Measurements from ENCODE around the gene RBMX.
"Not testable (repeated sequence)": the region's sequence is repeated elsewhere in the genome, so short reads cannot be mapped to it uniquely, and the experiment has no call there.

Gene RBMX

GRCh38 chrX:136880452-136881013, at the start of gene RBMX:
Gene RBMX, minus strand, starts transcription at chrX:136880725. Its CDS starts 1,298 bp downstream, at chrX:136879427.
- peak; percentile 85 for DNase-seq

DNA sequence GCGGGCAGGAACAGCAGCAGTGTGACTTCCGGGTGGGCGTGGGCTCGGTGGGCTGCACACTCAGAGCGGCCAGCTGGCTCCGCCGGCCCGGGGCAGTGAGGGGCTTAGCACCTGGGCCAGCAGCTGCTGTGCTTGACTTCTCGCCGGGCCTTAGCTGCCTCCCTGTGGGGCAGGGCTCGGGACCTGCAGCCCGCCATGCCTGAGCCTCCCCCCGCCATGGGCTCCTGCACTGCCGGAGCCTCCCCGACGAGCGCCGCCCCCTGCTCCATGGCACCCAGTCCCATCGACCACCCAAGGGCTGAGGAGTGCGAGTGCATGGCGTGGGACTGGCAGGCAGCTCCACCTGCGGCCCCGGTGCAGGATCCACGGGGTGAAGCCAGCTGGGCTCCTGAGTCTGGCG, 40.9 kb upstream of the RBMX start:
- DNase-seq, result not testable (repeated sequence)

- no peak for DNase-seq
Measured at GRCh38 chrX:136920001-136920400, 39.5 kb upstream of the RBMX start.

- DNase-seq, result no peak
Measured at GRCh38 chrX:136916827-136917226, 36.3 kb upstream of the RBMX start.

DNA sequence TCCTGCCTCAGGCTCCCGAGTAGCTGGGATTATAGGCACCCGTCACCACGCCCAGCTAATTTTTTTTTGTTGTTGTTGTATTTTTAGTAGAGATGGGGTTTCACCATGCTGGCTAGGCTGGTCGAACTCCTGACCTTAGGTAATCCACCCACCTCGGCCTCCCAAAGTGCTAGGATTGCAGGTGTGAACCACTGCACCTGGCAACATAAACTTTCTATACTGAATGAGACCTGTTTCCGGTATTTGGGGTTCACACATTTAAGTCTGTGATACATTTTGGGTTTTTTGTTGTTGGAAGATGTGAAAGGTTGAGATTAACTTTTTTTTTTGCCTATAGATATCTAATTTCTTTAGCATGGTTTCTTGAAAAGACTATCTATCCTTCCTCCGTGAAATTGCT, 31.1 kb upstream of the RBMX start:
- not testable (repeated sequence) for DNase-seq

DNA sequence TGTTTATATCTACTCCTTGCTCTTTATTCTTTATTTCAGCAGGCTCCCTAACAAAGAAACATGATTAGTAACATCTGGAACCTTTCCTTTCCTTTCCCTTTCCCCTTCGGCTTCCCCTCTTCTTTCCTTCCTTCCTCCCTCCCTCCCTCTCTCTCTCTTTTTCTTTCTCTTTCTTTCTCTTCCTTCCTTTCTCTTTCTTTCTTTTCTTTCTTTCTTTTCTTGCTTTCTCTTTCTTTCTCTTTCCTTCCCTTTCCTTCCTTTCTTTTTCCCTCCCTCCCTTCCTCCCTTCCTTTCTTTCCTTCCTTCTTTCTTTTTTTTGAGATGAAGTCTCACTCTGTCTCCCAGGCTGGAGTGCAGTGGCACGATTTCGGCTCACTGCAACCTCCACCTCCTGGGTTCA, 30.7 kb upstream of the RBMX start:
- no peak for DNase-seq

GRCh38 chrX:136910565-136911035, 30.1 kb upstream of the RBMX start:
- no peak for DNase-seq

DNA sequence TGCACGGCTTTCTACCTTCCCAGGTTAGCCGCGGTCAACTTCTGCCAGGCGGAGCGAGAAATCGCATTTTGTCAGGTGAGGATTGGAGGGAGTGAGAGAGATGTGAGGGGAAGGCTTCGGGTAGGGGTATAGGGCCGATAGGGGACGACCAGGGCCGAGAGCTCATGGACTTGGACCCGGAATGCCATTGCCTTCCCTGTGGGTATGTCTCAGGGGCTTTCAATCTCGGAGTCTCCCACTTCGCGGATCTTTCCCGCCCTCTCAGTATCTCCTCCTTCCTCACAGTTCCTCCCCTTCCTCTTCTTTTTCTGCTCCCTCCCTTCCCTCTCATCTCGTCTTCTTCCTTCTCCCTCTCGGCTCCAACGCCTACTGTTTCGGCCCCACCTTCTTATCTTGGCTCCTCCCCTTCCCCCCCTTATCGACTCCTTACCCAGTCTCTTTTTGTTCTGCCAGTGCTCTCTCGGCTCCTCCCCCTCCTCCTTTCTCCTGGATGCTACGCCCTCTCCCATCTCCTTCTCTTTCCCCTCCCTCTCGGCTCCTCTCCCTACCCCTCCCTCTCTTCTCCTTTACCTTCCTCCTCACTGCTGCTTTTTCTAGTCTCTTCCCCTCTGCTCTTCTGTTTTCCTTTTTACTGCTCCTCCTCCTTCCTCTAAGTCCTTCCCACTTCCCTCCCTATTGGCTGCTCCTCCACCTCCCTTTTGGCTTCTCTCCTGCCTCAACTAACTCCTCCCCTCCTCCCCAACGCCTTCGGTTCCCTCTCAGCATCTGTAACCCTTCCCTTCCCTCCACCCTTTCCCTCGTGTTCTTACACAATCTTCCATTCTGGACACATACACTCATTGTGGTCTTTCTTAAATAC, 29.4 kb upstream of the RBMX start:
- peak; percentile 58 for DNase-seq

DNA sequence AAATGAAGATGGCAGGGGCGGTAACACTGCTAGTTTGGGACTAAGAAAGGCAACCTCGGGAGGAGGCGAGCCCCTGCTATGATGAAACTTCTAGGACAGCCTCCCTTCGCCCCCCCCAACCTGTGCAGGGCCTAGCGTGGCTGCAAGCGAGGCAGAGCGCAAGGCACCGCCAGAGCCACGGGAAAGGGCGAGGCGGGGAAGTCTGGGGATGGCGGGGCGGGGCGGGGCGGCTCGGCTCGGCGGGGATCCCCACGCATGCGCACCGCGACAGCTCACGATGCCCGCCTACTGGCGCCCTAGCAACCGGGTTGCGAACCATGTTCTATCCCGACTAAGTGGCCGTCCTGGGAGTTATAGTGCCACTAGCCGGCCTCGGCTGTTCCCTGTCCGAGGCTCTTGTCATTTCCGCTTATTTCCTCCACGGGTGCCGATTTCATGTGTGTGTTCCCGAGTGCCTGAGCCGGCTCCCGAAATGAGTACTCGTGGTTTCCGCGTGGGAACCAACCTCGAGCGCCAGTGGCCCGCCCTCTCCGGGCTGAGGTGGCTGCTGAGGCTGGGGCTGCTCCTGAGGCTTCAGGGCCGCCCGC, 28.7 kb upstream of the RBMX start:
- peak; percentile 74 for DNase-seq

GRCh38 chrX:136907621-136908020, 27.1 kb upstream of the RBMX start:
- no peak for DNase-seq

GRCh38 chrX:136906921-136907510, 26.5 kb upstream of the RBMX start:
- DNase-seq, result no peak

GRCh38 chrX:136904067-136904466, 23.5 kb upstream of the RBMX start:
- not testable (repeated sequence) for DNase-seq

GRCh38 chrX:136900071-136900470, 19.5 kb upstream of the RBMX start:
- DNase-seq, result not testable (repeated sequence)

DNA sequence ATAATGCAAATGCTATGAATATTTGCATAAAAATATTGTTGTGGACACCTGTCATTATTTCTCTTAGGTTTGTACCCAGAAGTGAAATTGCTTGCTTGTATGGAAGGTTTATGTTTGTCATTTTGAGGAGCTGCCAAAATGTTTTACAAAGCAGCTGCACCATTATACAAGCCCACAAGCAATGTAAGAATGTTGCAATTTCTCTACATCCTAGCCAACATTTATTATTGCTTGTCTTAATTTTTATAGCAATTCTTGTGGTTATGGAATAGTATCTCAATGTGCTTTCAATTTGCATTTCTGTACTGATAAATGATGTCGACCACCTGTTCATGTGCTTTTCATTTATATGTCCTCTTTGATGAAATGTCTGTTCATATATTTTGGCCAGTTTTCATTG, 18.7 kb upstream of the RBMX start:
- DNase-seq, result no peak

DNA sequence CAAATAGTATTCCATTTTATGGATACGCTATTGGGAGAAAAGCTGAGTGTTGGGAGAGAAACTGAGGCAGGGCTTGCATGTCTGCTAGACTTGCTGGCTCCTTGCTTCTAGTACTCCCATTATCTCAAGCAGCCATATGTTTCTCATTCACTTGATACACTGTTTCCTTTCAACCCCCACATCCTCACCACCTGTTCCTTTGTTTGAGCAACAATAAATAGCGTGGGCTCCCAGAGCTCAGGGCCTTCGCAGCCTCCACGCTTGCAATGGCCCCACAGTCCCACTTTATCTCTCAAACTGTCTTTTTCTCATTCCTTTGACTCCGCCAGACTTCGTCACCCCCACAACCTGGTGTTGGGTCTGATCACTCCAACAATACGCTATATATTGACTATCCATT, 18.2 kb upstream of the RBMX start:
- DNase-seq, result not testable (repeated sequence)

DNA sequence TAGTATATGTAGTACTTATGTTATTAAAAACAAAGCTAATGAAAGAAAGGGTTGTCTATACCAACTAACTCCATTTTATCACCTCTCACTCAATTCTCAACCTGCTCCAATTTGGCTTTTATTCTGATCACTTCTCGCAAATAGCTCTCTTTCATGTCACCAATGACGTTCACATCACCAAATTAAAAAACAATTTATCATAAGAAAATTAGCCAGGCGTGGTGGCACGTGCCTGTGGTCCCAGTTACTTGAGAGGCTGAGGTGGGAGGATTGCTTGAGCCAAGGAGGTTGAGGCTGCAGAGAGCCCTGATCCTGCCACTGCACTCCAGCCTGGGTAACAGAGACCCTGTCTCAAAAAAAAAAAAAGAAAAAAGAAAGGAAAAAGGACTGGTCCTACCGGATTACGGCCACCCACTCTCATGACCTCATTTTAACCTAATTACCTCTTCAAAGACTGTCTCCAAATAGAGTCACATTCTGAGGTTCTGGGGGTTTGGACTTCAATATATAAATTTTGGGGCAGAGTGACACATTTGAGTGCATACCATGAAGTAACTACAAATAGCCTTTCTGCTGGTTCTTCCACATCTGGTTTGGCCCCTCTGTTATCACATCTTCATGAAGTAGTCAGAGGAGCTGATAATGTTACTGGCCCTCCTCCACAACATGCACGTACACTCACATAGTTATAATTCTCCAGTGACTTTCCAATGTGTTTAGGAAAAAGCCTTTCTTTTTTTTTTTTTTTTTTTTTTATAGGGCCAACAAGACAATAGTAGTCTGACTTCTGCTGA, 15.8 kb upstream of the RBMX start:
- DNase-seq, result no peak

DNA sequence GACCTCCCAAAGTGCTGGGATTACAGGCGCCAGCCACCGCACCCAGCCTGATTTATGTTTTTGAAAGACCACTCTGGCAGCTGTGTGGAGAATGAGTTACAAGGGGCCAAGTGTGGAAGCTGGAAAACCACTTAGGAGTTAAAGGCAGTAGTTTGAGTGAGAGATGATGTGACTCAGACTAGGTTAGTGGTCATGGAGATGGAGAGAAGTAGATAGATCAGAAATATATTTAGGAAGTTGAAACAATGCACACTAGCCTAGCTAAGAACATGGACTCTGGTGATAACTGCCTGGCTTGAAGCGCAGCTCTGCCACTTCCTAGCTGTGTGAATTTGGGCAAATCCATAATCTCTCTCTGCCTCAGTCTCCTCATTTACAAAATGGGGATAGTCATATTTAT, 11.9 kb upstream of the RBMX start:
- DNase-seq, result no peak

DNA sequence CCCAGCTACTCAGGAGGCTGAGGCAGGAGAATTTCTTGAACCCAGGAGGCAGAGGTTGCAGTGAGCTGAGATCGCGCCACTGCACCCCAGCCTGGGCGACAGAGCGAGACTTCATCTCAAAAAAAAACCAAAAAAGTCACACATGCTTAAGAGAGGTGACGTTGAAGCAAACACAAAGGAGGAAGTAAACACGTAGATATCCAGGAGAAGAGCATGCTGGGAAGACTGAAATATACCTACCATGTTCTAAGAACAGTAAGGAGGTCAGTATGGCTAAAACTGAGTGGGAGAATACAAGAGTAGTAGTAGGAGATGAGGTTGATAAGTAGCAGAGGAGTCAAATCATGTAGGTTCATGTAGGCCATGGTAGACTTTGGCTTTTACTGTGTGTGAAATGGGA, 10.1 kb upstream of the RBMX start:
- not testable (repeated sequence) for DNase-seq

DNA sequence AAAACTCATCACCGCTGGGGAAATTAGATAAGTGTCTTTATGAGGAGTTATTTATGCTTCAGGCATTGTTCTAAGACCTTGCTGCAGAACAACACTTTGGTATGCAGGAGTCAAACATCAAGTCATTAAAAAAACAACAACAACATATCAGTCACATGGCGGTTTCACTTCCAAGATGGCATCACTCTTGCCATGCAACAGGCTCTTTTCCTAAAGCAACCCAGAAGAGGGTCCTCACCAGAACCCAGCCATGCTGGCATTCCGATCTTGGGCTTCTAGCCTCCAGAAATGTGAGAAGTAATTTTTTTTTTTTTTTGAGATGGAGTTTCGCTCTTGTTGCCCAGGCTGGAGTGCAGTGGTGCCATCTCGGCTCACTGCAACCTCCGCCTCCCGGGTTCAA, 8.7 kb upstream of the RBMX start:
- DNase-seq, result no peak

GRCh38 chrX:136880003-136880451, 498 bp downstream of the RBMX start:
- peak; percentile 31 for DNase-seq

- DNase-seq, result no peak
Measured at GRCh38 chrX:136879001-136879687, 1.4 kb downstream of the RBMX start.

DNA sequence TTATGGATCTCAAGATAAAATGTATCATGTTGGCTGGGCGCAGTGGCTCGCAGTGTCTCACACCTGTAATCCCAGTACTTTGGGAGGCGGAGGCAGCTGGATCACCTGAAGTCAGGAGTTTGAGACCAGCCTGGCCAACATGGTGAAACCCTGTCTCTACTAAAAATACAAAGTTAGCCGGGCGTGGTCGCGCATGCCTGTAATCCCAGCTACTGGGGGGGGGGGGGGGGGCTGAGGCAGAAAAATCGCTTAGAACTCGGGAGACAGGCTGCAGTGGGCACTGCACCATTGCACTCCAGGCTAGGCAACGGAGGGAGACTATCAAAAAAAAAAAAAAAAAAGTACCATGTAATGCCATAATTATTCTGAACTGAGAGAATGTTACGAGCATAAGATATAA, 2.1 kb downstream of the RBMX start:
- DNase-seq, result no peak
